Caco-2 (cell line): ENCODE results near the gene TEDC2. TPM values are rescaled to one million over a fixed set of nuclear protein-coding genes. Genes with fewer than 3 reads are reported as not detected.

Experiments used
- BruUV-seq: library from RNA; stranded (reverse); fragments of 400-500 nt; replicated peaks from 2 replicates; lab custom pipeline; 2021; lab: Mats Ljungman, UMichigan
- CTCF ChIA-PET: fragments of 300-600 bp; sonication (Branson Sonifier 250); formaldehyde crosslinking; loops from one replicate; lab custom pipeline; 2022; ENCODE audit warnings: antibody characterized with exemption; lab: Charles Lee
- POLR2A ChIA-PET: fragments of 300-600 bp; sonication (Branson Sonifier 250); formaldehyde crosslinking; loops from one replicate; lab custom pipeline; 2022; ENCODE audit warnings: antibody characterized with exemption; lab: Charles Lee
- DNase-seq, 2 experiments: peaks; one replicate each; pipeline versions ENCODE4 v3.0.0 to v3.0.0-alpha.2; 2020 to 2022
- H3K27me3 ChIP-seq: replicated peaks from 2 replicates; pipeline ENCODE4 v1.6.0; 2011; ENCODE audit warnings: low read length; ENCODE audit not compliant: control insufficient read depth, insufficient read depth
- H3K36me3 ChIP-seq: 2 replicates; pipeline ENCODE4 v1.5.1; 2011; ENCODE audit warnings: low read length; ENCODE audit not compliant: control insufficient read depth, insufficient read depth
- H3K4me1 ChIP-seq: fragments of 250-450 bp; sonication (Bioruptor Pico); 2 replicates; pipeline ENCODE4 v1.5.1; 2020; ENCODE audit warnings: mild to moderate bottlenecking
- H3K4me3 ChIP-seq: 2 replicates; pipeline ENCODE4 v1.5.1; 2011; ENCODE audit warnings: low read depth, mild to moderate bottlenecking, control low read depth, low read length
- H3K9me3 ChIP-seq: fragments of 250-450 bp; sonication (Bioruptor Pico); 2 replicates; pipeline ENCODE4 v1.5.1; 2020; ENCODE audit warnings: mild to moderate bottlenecking, moderate library complexity
- H3K27ac Mint-ChIP-seq: one replicate; pipeline ENCODE4 v1.8.0; 2022; ENCODE audit warnings: mixed read lengths; ENCODE audit not compliant: unreplicated experiment
- H3K27me3 Mint-ChIP-seq: one replicate; pipeline ENCODE4 v1.8.0; 2022; ENCODE audit warnings: mixed read lengths; ENCODE audit not compliant: insufficient read depth, unreplicated experiment
- H3K36me3 Mint-ChIP-seq: one replicate; pipeline ENCODE4 v1.8.0; 2022; ENCODE audit warnings: mild to moderate bottlenecking, mixed read lengths; ENCODE audit not compliant: insufficient read depth, unreplicated experiment
- H3K4me1 Mint-ChIP-seq: one replicate; pipeline ENCODE4 v1.8.0; 2022; ENCODE audit warnings: low read depth, mixed read lengths; ENCODE audit not compliant: unreplicated experiment
- H3K4me3 Mint-ChIP-seq: one replicate; pipeline ENCODE4 v1.8.0; 2022; ENCODE audit warnings: mild to moderate bottlenecking, moderate library complexity, mixed read lengths; ENCODE audit not compliant: unreplicated experiment
- H3K9me3 Mint-ChIP-seq: one replicate; pipeline ENCODE4 v1.8.0; 2022; ENCODE audit warnings: mixed read lengths; ENCODE audit not compliant: unreplicated experiment
- CTCF ChIP-seq, 2 experiments: fragments of 200-600 bp in 1 of 2; IDR thresholded peaks; 1 replicate in 1 of 2; 2 replicates in 1 of 2; pipeline versions ENCODE4 v1.5.1 to v1.8.0; 2011 to 2022; ENCODE audit warnings: antibody characterized with exemption in 1 of 2, control low read depth in 1 of 2, inconsistent platforms in 1 of 2, low read depth in 1 of 2, low read length in 1 of 2, mild to moderate bottlenecking in 1 of 2, moderate library complexity in 1 of 2; ENCODE audit not compliant: insufficient read depth in 1 of 2, severe bottlenecking in 1 of 2, unreplicated experiment in 1 of 2
- intact Hi-C: fragments of 100-400 bp; cut with micrococcal nuclease; formaldehyde crosslinking; loops from one replicate; pipeline ENCODE4 v1.10.0; 2022; ENCODE audit not compliant: unreplicated experiment
- total RNA-seq: library from RNA; stranded (reverse); gene quantifications from 2 replicates; pipeline ENCODE4 v1.2.3, GENCODE V29; 2022

Gene TEDC2
- total RNA-seq, 1 experiment from 2014 or later, result 29.0 TPM

- intact Hi-C loops, result no loop called here
- no peak for TF ChIP-seq CTCF (IDR thresholded peaks at IDR 0.05; ENCODE audit: insufficient read depth in 1 of 2, low read depth in 1 of 2, low read length in 1 of 2, severe bottlenecking in 1 of 2, unreplicated experiment in 1 of 2)
- Mint-ChIP-seq H3K27ac (peak overlapping the region; percentile 77), H3K4me1 (peaks cover 17% of the 10 kb centered on the region), H3K4me3 (no peak overlapping the region), H3K9me3 (no peaks in the 10 kb centered on the region), H3K27me3 (no peaks in the 10 kb centered on the region), H3K36me3 (peaks cover 11% of the 10 kb centered on the region)
- Histone ChIP-seq H3K27me3 (no peaks in the 10 kb centered on the region), H3K36me3 (no peaks in the 10 kb centered on the region), H3K4me1 (no peaks in the 10 kb centered on the region), H3K4me3 (no peak overlapping the region), H3K9me3 (no peaks in the 10 kb centered on the region)
- DNase-seq, result no peak
- ChIA-PET POLR2A (no interaction called here), CTCF (no interaction called here)
- no TSS peak for BruUV-seq
These were observed 27.0 kb downstream of the TEDC2 start for GRCh38 chr16:2486645-2487516.

- H3K27ac Mint-ChIP-seq, result peak overlapping the region; percentile 77
- no peak overlapping the region for H3K4me3 Mint-ChIP-seq
- BruUV-seq, result no TSS peak
These were observed 27.6 kb downstream of the TEDC2 start for GRCh38 chr16:2487517-2487842.

More at GRCh38 chr16:2487517-2487842, 27.6 kb downstream of the TEDC2 start:
- intact Hi-C loops, result no loop called here
- ChIA-PET POLR2A (no interaction called here), CTCF (interaction anchor here (1.0 kb wide), 1 partner anchor 14 kb away, joined by 6 read pairs; no protein-coding TSS in a partner anchor)
- H3K27me3 ChIP-seq, result no peaks in the 10 kb centered on the region
- no peak for DNase-seq
- no peaks in the 10 kb centered on the region for H3K9me3 Mint-ChIP-seq
- no peaks in the 10 kb centered on the region for H3K9me3 ChIP-seq
- no peak overlapping the region for H3K4me3 ChIP-seq
- no peaks in the 10 kb centered on the region for H3K36me3 ChIP-seq
- no peaks in the 10 kb centered on the region for H3K27me3 Mint-ChIP-seq
- H3K4me1 Mint-ChIP-seq, result peaks cover 17% of the 10 kb centered on the region
- no peak for TF ChIP-seq CTCF (IDR thresholded peaks at IDR 0.05; ENCODE audit: insufficient read depth in 1 of 2, low read depth in 1 of 2, low read length in 1 of 2, severe bottlenecking in 1 of 2, unreplicated experiment in 1 of 2)
- H3K4me1 ChIP-seq, result no peaks in the 10 kb centered on the region
- H3K36me3 Mint-ChIP-seq, result peaks cover 11% of the 10 kb centered on the region
